Kasumi-1 (cell line): ENCODE measurements around the gene MORN4.
"Not testable (repeated sequence)": the region's sequence is repeated elsewhere in the genome, so short reads cannot be mapped to it uniquely, and the experiment has no call there.

Source experiments
- DNase-seq, 2 experiments: peaks; one replicate each; lab custom pipeline; 2025; lab: John Stamatoyannopoulos, UW

MORN4 gene

GRCh38 chr10:97640868-97641811 is 7.8 kb upstream of the MORN4 start:
- DNase-seq = no peak

GRCh38 chr10:97640174-97640867 is 7.0 kb upstream of the MORN4 start, which contains the start of gene PI4K2A:
TSS of gene PI4K2A (plus strand) at chr10:97640671. CDS start at chr10:97640743, 72 bp downstream.
- DNase-seq = peak; percentile 89 to 93

- DNase-seq = not testable (repeated sequence)
These were observed 5.8 kb upstream of the MORN4 start for GRCh38 chr10:97639090-97639489.

GRCh38 chr10:97635577-97635976 is 2.3 kb upstream of the MORN4 start:
- DNase-seq = no peak

- DNase-seq = no peak
These were observed 621 bp upstream of the MORN4 start for GRCh38 chr10:97633921-97634320.

- DNase-seq = no peak
These were observed 2.2 kb downstream of the MORN4 start for GRCh38 chr10:97631098-97631497.

- DNase-seq = no peak
These were observed 4.0 kb downstream of the MORN4 start for GRCh38 chr10:97629289-97629688.

- no peak for DNase-seq
These were observed 5.1 kb downstream of the MORN4 start for GRCh38 chr10:97628228-97628627.

- DNase-seq = no peak
These were observed 5.6 kb downstream of the MORN4 start for GRCh38 chr10:97627731-97628130.

GRCh38 chr10:97623277-97623676 is 10.0 kb downstream of the MORN4 start:
- no peak for DNase-seq

GRCh38 chr10:97618733-97619132 is 14.6 kb downstream of the MORN4 start:
- no peak for DNase-seq

GRCh38 chr10:97618285-97618684 is 15.0 kb downstream of the MORN4 start:
- no peak for DNase-seq

- peak; percentile 35 to 41 for DNase-seq
These were observed 20.9 kb downstream of the MORN4 start for GRCh38 chr10:97612386-97612785.

GRCh38 chr10:97611473-97611872 is 21.8 kb downstream of the MORN4 start:
- no peak for DNase-seq

GRCh38 chr10:97608991-97609561 is 24.2 kb downstream of the MORN4 start:
- DNase-seq = no peak

- no peak for DNase-seq
These were observed 26.1 kb downstream of the MORN4 start for GRCh38 chr10:97607095-97607636.

- no peak for DNase-seq
These were observed 31.8 kb downstream of the MORN4 start for GRCh38 chr10:97601268-97602215.

- DNase-seq = no peak
These were observed 32.7 kb downstream of the MORN4 start for GRCh38 chr10:97600616-97601015.

GRCh38 chr10:97599272-97599619 is 34.1 kb downstream of the MORN4 start:
- DNase-seq = no peak

GRCh38 chr10:97598407-97599271 is 34.7 kb downstream of the MORN4 start:
- DNase-seq = no peak
